GM19397 (cell line): ENCODE data around the gene SHISA7.
A peak's percentile ranks its signal among the peaks of the same experiment; 100 is the strongest.
"Not testable (repeated sequence)": the region's sequence is repeated elsewhere in the genome, so short reads cannot be mapped to it uniquely, and the experiment has no call there.

Experiments
- ATAC-seq: cut with Tn5 transposase; IDR thresholded peaks from one replicate; pipeline ENCODE4 v1.9.1; 2021; ENCODE audit warnings: mild to moderate bottlenecking, moderate library complexity; ENCODE audit not compliant: unreplicated experiment

Gene SHISA7

DNA sequence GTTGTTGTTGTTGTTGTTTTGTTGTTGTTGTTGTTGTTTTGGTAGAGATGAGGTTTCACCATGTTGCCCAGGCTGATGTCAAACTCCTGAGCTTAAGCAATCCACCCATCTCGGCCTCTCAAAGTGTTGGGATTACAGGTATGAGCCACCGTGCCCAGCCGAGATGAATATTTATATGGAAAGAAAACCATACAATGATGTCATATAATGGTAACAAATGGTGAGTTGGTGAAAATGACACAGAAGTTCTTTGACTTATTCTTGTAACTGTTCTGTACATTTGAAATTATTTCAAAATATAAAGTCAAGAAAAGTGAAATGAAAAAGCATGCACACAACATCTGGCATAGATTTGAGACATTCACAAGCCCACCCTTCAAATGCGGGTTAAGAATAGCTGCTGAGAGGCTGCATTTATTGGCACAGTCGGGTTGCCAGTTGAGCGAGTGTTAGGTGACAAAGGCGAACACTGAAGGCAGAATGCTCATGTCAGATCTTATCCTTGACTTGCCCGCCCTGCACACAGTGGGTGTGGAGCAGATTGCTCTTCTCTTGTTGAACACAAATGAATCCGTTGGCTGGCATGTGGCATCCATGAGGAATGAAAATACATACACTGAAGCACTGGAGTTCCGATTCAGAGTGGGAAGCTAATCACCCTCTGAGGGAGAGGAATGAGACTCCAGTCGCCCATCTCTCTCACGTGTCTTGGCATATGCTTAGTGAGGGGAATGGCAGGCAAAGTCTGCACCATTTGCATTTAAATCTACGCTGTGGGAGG, 19.7 kb downstream of the SHISA7 start:
- ATAC-seq: no peak

DNA sequence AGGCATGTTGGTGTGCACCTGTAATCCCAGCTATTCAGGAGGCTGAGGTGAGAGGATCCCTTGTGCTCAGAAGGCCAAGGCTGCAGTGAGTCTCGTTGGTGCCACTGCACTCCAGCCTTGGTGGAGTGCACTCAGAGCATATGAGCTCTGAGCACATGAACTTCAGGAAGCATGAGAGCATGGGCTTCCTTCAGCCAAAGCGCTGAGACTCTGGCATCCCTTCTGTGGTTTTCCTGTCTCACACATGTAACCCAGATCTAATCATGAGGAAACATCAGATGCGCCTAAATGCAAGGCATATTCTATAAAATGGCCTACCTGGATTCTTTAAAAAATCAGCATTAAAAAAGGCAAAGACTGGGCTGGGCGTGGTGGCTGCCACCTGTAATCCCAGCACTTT, 21.8 kb downstream of the SHISA7 start:
- not testable (repeated sequence) for ATAC-seq

DNA sequence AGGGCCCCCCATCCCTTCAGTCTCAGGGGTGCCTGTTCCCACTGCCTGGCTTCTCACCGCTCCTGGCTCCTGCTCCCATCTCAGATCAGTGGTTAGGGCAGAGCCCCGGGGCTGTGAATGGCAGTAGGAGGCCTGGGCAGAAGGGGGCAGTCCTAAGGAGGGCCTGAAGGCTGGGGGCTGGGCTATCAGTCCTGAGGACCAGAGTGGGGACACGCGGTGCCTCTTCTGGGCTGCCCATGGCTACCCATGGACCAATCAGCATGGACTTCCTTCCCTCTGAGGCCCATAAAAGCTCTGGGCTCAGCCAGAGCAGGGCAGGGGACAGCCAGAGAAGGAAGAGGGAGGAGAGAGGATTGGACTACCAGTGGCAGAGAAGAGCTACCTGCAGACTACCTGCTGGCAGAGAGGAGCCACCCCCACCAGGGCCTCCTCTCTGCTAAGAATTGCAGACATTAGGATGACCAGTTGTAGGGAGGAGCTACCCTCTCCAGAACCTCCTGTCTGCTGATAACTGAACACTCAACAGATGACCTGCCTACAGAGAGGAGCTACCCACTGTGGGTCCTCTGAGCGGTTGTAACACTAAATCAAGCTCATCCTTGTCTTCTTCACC, 23.4 kb downstream of the SHISA7 start:
- no peak for ATAC-seq

DNA sequence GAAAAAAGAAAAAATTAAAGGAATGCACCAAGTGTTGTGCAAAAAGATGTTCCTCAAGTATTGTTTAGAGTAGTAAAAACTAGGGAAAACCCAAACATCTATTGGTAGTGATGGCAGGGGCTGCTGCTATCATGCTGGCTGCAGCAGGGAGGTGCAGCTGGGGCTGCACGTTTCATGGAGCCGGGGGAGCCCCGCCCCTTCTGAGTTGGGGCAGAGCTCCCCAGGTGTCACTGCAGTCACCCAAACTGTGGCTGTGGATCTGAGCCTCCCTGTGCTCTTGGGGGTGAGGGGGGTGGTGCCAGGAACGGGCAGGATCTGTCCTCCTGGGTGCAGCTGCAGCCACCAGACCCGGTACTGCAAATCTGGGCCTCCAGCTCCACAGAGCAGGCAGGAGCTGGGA, 24.0 kb downstream of the SHISA7 start:
- no peak for ATAC-seq

DNA sequence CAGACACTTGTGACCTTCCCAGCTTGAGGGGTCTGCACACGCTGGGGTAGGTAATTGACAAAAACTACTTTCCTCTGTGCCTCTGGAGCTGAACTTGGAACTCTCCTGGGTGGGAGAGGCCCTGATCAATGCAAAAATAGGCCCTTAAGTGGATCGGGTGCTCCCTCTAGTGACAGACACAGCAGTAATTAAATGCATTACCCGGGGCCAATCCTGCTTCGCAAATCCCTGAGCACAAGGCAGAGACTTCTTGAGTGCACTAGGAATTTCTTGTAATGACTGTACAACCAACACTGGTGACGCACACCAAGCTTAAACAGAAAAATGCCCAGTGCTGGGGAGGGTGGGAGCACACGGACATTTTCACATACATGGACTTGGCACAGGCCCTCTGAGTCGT, 24.9 kb downstream of the SHISA7 start:
- no peak for ATAC-seq

DNA sequence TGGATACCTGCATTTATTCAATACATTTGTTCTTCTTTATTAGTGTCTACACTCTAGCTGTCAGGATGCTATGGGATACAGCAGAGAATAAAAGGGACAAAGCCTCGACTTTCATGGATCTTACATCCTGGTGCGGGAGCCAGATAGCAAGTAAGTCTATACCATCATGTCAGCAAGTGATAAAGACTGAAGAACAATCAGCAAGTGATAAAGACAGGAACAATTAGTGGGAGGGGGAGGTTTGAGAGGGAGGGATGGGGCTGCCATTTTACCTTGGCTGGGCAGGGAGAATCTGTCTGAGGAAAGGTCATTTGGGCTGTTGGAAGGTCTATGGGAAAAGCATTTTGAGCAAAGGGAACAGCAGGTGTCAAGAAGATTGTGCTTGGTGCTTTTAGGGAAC, 32.9 kb downstream of the SHISA7 start:
- no peak for ATAC-seq

DNA sequence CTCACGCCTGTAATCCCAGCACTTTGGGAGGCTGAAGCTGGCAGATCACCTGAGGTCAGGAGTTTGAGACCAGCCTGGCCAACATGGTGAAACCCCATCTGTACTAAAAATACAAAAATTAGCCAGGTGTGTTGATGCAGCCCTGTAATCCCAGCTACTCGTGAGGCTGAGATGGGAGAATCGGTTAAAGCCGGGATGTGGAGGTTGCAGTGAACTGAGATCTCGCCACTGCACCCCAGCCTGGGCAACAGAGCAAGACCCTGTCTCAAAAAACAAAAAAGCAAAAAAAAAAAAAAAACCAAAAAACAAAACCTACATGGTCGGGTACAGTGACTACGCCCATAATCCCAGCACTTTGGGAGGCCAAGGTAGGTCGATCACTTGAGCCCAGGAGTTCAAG, 33.9 kb downstream of the SHISA7 start:
- ATAC-seq: not testable (repeated sequence)

DNA sequence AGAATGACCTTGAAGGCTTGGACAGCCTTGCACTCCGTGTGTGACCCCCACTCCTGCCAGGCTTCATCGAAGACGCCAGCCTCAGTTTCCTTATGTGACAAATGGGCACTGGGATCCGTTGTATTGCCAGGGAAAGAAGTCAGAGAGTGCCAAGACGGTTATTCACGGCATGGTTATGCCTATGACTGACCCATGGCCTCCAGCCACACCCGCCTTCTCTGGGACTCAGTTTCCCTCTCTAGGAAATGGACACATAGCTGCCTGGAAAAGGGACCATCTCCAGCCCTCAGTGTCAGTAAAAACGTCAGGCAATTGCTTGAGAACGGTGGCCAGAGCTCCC, 34.6 kb downstream of the SHISA7 start:
- no peak for ATAC-seq

DNA sequence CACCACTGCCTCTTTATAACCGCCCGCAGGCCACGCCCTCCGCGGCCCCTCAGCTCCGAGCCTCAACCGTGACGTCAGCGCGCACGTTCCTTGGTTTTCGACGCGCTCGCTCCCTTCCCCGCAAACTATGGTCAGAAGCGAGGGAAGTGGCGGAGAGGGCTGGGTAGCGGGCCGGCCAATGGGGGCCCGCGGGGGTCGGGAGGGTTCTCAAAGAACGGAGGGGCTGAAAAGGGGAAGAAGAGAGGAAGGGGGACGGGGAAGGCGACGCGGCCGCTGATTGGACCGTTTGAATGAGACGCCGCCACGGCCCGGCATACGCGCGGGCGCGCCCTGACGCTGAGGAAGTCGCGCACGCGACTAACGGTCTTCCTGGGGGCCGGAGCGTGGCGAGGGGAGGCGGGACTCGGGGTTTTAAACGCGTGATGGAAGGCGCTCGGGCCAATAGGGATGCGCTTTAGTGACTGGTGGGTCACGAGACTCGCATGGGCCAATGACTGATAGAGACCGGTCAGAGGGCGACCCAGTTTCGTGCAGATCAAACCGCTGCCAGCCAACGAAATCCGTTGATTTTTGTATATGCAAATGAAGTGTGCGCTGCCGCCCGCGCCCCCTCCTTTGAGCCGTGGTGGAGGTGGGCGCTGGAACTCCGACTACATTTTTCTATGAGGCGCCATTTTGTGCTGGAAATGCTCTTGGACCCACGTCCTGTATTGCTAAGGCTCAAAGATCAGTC, 35.1 kb downstream of the SHISA7 start:
- peak; percentile 83 for ATAC-seq

DNA sequence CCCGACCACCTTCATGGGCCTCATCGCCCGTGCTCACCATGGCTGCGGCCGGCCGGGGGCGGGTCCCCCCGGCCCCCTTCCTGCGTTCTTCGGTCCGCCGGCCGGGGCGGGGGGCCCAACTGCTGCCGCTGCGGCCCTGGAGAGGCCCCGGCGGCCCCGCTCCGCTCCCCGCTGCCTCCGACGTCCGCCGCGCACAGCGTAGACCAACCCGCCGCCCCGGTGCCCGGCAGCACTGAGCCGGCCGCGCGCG, 35.6 kb downstream of the SHISA7 start, which contains the start of gene UBE2S:
TSS of gene UBE2S (minus strand) at position 239 of the 250 bp plus-strand sequence. CDS start at position 40, 199 bp downstream.
- peak; percentile 27 for ATAC-seq

DNA sequence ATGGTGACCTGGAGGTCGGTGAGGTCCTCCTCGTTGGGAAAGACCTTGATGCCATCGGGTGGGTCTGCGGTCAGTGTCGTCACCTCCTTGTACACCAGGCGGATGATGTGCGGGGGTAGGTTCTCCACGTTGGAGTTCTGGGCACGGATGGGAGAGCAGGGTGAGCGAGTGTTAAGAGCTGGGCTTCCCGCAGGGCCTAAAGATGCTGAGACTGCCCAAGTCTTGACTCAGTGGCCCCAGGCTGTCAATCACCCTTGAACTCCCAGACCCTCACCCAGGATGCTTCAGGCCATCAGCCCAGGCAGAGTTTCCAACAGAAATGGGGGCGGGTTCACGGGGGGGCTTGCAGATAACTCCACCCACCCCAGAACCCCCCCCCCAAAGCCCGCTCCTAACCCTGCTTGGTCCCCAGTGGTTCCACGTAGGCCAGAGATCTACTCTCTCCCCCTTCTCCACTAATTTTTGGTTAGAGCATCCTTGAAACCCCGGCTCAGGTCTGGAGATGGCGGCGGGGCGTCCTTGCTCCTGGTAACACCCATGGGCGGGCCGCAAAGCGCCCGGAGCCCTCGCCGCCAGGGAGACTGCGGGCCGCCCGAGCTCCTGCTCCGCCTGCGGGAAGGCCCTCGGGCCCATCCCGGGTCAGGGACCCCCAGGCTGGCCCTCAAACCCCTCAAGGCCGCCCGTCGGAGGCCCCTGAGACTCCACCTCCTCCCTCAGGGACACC, 36.1 kb downstream of the SHISA7 start:
- ATAC-seq: no peak

DNA sequence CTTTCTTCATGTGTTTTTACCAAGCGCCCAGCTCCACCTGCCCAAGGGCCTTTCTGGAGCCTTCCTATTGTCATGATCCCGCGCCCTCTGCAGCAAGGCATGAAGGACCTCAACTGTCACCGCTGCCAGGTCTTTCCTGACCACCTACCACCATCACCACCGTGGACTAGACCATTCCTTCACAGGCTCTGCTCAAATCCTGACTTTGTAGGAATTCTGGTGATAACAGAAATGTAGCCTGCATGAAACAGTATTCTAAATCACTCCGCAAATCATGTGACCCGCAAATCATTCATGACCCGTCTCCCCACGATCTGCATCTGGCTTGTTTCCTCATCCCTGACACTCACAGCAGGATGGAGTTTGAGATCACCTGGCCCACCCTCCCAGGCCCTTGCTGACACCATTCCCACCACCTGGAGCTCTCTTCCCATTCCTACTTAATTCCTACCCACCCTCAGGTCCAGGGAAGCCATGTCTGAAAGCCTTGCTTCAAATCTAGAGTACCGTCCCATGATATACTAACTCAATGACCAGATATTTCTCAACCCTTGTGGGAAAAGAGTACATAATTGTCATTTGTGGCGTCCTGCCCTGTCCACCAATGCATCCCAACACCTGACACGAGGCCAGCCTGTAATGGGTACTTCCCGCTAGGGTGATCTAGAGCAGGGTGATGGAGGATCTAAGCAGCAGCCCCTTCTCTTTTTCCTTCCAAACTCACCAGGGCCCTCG, 36.8 kb downstream of the SHISA7 start:
- no peak for ATAC-seq

DNA sequence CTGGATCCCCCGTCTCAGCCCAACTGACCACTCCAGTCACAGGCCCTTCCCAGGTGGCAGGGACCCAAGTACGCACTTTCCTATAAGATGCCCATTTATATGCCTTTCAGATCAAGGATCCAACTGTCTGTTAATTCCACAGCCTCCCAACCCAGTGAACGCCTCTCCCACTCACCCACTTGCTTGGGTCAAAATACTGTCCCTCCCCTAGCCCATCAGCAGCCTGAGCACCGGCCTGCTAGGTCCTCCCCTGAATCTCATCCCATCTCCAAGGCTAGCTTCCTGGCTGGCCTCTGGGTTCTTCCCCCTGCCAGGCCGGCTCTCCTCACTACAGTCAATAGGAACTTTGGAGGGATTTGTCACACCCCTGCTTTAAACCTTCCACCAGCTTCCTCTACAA, 37.5 kb downstream of the SHISA7 start:
- ATAC-seq: no peak

DNA sequence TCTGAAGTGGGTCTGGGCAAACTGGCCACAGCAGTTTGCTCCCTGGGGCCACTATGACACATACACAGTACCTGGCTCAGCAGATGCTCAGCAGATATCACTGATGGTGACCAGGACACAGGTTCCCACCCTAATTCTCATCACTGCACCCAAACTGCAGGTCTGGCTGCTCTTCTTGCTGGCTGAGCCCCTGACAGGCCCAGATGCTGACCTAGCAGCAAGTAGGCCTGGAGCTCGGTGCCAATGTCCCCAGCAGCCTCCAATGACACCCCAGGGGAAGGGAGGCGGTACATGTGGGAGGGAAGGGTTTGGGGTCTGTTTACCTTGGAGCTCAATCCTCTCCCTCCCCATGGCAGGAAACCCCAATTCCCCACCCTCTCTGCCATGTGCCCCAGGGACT, 40.6 kb downstream of the SHISA7 start:
- no peak for ATAC-seq

DNA sequence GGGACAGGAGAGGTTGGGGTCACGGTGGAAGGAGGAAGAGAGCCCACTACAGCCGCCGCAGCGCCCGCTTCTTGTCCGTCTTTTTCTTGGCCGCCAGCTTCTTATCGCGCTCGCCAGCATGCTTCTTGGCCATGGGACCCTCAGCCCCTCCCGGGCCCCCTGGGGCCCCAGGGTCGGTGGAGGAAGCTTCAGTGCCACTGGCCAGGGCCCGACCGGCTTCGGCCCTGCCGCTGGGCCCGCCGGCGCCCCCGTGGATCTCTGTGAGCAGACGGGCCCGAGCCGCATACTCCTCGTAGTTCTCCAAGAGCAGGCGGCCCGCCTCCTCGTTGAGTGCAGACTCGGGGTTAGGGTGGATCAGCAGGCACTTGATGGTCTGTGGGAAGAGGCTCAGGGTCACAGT, 41.7 kb downstream of the SHISA7 start:
- not testable (repeated sequence) for ATAC-seq

DNA sequence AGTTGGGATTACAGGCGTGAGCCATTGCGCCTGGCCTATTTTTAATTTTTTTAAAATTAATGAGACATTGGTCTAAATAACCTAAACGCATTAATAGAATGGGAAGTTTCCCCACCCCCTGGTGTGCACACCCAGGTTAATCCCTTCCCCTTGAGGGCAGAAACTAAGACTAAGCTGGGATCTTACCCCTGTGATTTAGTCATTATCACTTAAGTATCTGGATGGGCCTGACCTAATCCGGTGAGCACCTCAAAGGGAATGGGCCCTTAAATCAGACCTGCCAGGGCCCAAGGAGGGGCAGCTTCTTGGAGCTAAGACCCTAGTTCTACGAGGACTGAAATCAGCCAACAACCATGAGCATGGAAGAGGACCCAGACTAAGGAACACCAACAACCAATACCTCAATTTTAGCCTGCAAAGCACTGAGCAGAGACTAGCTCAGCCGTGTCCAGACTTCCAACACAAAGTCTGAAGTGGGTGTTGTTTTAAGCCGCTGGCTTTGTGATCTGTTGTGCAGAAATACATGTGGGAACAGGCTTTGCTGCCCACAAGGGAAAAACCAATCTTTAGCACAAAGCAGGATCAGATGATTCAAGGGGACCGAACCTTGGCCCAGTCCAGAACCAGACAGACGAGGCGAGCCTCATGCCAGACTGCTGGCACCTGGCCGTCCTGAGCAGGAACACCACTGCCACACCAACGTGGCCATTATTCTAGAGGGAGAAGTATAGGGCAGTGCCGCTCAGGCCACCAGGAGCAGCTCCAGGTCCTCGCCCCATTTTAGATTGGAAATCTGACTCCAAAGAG, 42.6 kb downstream of the SHISA7 start:
- ATAC-seq: no peak

DNA sequence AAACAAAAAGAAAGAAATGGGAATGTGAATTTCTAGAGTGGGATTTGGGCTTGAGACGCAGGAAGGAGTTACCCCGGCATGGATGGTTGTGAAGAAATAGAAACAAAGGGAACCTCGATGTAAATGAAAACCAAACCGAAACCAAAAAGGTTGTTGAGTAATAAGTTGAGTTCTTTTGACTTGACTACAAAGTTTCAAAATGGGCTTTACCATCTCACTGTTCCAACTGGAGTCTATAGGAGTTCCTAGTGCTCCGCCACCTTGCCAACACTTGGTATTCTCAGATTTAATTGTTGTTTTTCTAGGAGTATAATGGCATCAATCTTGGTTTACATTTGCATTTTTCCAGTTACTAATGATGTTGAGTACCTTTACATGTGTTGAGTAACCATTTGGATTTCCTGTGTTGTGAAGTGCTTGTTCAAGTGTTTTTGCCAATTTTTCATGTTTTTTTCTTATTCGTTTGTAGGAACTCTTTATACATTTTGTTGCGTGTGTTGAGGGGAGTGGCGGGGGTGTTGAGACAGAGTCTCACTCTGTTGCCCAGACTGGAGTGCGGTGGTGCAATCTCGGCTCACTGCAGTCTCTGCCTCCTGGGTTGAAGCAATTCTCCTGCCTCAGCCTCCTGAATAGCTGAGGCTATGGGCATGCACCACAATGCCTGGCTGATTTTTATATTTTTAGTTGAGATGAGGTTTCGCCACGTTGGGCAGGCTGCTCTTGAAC, 44.7 kb downstream of the SHISA7 start:
- no peak for ATAC-seq

DNA sequence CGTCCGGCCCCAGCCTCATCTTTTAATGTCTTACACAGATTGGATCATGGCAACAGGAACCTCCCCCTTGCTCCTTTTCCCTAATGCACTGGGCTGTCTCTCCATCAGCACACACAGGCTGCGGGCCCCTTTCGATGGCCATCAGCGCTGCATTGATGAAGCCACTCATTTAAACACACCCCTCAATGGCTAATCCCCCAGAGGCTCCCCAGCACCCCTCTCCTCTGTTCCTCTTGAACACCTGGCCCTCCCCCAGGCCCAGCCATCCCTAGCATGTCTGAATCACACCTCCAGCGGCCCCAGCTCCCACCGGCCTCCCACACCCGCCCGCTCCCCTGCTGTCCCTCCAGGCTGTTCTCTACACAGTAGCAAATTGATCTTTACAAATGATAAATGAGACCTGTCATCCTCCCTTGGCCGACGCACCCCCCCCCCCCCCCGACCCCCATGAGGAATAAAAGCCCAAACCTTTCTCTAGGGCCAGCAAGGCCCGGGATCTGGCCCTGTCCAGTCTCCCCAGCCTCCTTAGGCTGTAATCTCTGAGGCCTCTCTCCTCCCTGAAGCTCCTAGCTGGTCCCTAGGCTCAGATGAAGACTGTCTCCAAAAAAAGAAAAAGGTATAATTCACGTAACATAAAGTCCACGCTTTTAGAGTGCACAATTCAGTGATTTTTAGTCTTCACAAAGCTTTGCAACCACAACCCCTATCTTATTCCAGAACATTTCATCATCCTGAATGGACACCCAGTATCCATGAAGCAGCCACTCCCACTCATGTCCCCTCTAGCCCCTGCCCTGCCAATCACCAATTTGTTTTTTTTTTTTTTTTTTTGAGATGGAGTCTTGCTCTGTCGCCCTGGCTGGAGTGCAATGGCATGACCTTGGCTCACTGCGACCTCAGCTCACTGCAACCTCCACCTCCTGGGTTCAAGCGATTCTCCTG, 50.0 kb downstream of the SHISA7 start:
- ATAC-seq: no peak
